Mucosa of descending colon (tissue), 3 donors: ENCODE data around the gene VEGFB. TPM values are rescaled to one million over a fixed set of nuclear protein-coding genes. Genes with fewer than 3 reads are reported as not detected.

Experiments
- ATAC-seq: fragments of 200-7000 bp; cut with Tn5 transposase; one replicate; pipeline ENCODE4 v1.9.1; 2020; ENCODE audit warnings: mild to moderate bottlenecking, moderate library complexity
- DNase-seq, 3 donors: peaks; one replicate each; pipeline ENCODE4 v3.0.0-alpha.2; 2020
- H3K36me3 ChIP-seq: fragments of 200-600 bp; one replicate; pipeline ENCODE4 v1.8.0; 2021; ENCODE audit warnings: low read depth, mild to moderate bottlenecking
- H3K4me1 ChIP-seq: fragments of 200-600 bp; one replicate; pipeline ENCODE4 v1.8.0; 2021; ENCODE audit warnings: low read depth, mild to moderate bottlenecking
- H3K4me3 ChIP-seq: fragments of 200-600 bp; one replicate; pipeline ENCODE4 v1.8.0; 2021; ENCODE audit warnings: mild to moderate bottlenecking
- H3K9me3 ChIP-seq: fragments of 200-600 bp; one replicate; pipeline ENCODE4 v1.8.0; 2021; ENCODE audit warnings: mild to moderate bottlenecking
- CTCF ChIP-seq: fragments of 200-600 bp; IDR thresholded peaks from one replicate; pipeline ENCODE4 v1.8.0; 2022; ENCODE audit warnings: antibody characterized with exemption, mild to moderate bottlenecking
- intact Hi-C, 2 donors: fragments of 100-400 bp; cut with DNase I in 1 of 2; cut with micrococcal nuclease in 1 of 2; formaldehyde crosslinking; loops; one replicate each; pipeline versions ENCODE4 v1.11.0 to v1.11.1; 2022; cut with DNase I, micrococcal nuclease
- total RNA-seq, 3 donors: library from RNA; stranded (reverse); fragmentation: NEBNext Ultra II Directional in 2 of 3; extraction: Animal tissue kit (Norgen Biotek cat#: 25700) in 2 of 3; gene quantifications; one replicate each; pipeline versions ENCODE4 v1.2.1 to v1.2.4, GENCODE V29; 2021 to 2023
- donor health status: DM: no; HTN: no; CAD: no; lungs with moderate emphysema.
- donor health status: DM: no; HTN: no; CAD: no.
- donor health status: DM: no; HTN: yes; CAD: no.

The VEGFB gene
- total RNA-seq, 3 donors from 2014 or later = 45.3 to 156 (median 45.6) TPM

GRCh38 chr11:64287676-64288352 is 53.4 kb downstream of the VEGFB start:
- ATAC-seq = no peak
- H3K4me3 ChIP-seq = no peak overlapping the region
- no peaks in the 10 kb centered on the region for H3K36me3 ChIP-seq
- no peak for DNase-seq
- no peak for TF ChIP-seq CTCF
- H3K4me1 ChIP-seq = peaks cover 35% of the 10 kb centered on the region
- intact Hi-C loops = no loop called here
- no peaks in the 10 kb centered on the region for H3K9me3 ChIP-seq

GRCh38 chr11:64288353-64288750 is 54.0 kb downstream of the VEGFB start:
- intact Hi-C loops = no loop called here
- H3K9me3 ChIP-seq = no peaks in the 10 kb centered on the region

More at GRCh38 chr11:64288353-64288750, 54.0 kb downstream of the VEGFB start:
- DNase-seq = no peak
- no peak overlapping the region for H3K4me3 ChIP-seq
- H3K36me3 ChIP-seq = no peaks in the 10 kb centered on the region
- no peak for ATAC-seq
- no peak for TF ChIP-seq CTCF
- H3K4me1 ChIP-seq = peaks cover 30% of the 10 kb centered on the region

Other genes with a start within 250 kb of the VEGFB start
- gene OTUB1, start 248.1 kb upstream of the VEGFB start, total RNA-seq = 10 to 100 TPM; 60.1 to 70.3 (median 64.1) TPM
- gene FLRT1, start 198.7 kb upstream of the VEGFB start, total RNA-seq = 1 to 10 TPM in 1 of 3 donors, under 1 TPM in 2; 0.31 to 8.9 (median 0.38) TPM
- 10 to 100 TPM; 26.7 to 38.7 (median 38.1) TPM for gene MACROD1, start 68.5 kb upstream of the VEGFB start, total RNA-seq
- gene STIP1, start 48.4 kb upstream of the VEGFB start, total RNA-seq = 100 to 1,000 TPM in 1 of 3 donors, 10 to 100 TPM in 2; 49.4 to 118 (median 80.3) TPM
- gene FERMT3, start 27.9 kb upstream of the VEGFB start, total RNA-seq = 10 to 100 TPM; 19.7 to 32.7 (median 26.4) TPM
- gene TRPT1, start 8.4 kb upstream of the VEGFB start, total RNA-seq = 10 to 100 TPM; 50.6 to 55.1 (median 53.1) TPM
- 100 to 1,000 TPM in 2 of 3 donors, 10 to 100 TPM in 1; 81.6 to 137 (median 119) TPM for gene NUDT22, start 8.3 kb upstream of the VEGFB start, total RNA-seq
- gene DNAJC4, start 4.0 kb upstream of the VEGFB start, total RNA-seq = 10 to 100 TPM; 43.6 to 57.6 (median 50.7) TPM
- 10 to 100 TPM; 67.5 to 91.0 (median 75.8) TPM for gene FKBP2, start 6.5 kb downstream of the VEGFB start, total RNA-seq
- gene PPP1R14B, start 12.4 kb downstream of the VEGFB start, total RNA-seq = 100 to 1,000 TPM in 1 of 3 donors, 10 to 100 TPM in 2; 73.6 to 142 (median 87.5) TPM
- 10 to 100 TPM; 51.1 to 72.1 (median 65.1) TPM for gene PLCB3, start 16.9 kb downstream of the VEGFB start, total RNA-seq
- 10 to 100 TPM; 56.8 to 90.9 (median 75.4) TPM for gene BAD, start 50.1 kb downstream of the VEGFB start, total RNA-seq
- gene GPR137, start 51.3 kb downstream of the VEGFB start, total RNA-seq = 10 to 100 TPM; 31.2 to 46.7 (median 40.6) TPM
- not detected for gene KCNK4, start 56.7 kb downstream of the VEGFB start, total RNA-seq
- gene CATSPERZ, start 65.8 kb downstream of the VEGFB start, total RNA-seq = not detected
- 100 to 1,000 TPM; 126 to 204 (median 183) TPM for gene ESRRA, start 70.9 kb downstream of the VEGFB start, total RNA-seq
- gene TRMT112, start 83.0 kb downstream of the VEGFB start, total RNA-seq = 100 to 1,000 TPM in 1 of 3 donors, 10 to 100 TPM in 2; 48.5 to 122 (median 63.5) TPM
- gene PRDX5, start 83.5 kb downstream of the VEGFB start, total RNA-seq = 100 to 1,000 TPM; 159 to 512 (median 353) TPM
- 10 to 100 TPM; 13.4 to 32.5 (median 28.8) TPM for gene CCDC88B, start 105.6 kb downstream of the VEGFB start, total RNA-seq
- gene RPS6KA4, start 124.6 kb downstream of the VEGFB start, total RNA-seq = 10 to 100 TPM; 33.6 to 39.8 (median 36.5) TPM